ENCODE results near the gene SLC47A1. TPM values are rescaled to one million over a fixed set of nuclear protein-coding genes. Genes with fewer than 3 reads are reported as not detected.

Gene SLC47A1
- total and polyA plus RNA-seq, 2 donors (not counting 1 experiment from before 2014, with no cell fraction given), result not detected

GRCh38 chr17:19546289-19547065 is 12.8 kb downstream of the SLC47A1 start:
- H3K9me3 Mint-ChIP-seq (ENCODE audit: insufficient read depth), result no peaks in the 10 kb centered on the region
- 10% methylated on average over 3 of the region's 6 CpGs for WGBS (ENCODE audit: insufficient coverage)
- POLR2A ChIA-PET, result interaction anchor here (0.6 kb wide), 1 partner anchor 183 kb away, joined by 4 read pairs; no protein-coding TSS in a partner anchor

More at GRCh38 chr17:19546289-19547065, 12.8 kb downstream of the SLC47A1 start:
- no peak overlapping the region for H3K4me2 ChIP-seq (replicated peaks; ENCODE audit: low read depth, low read length, poor library complexity, severe bottlenecking)
- no peak overlapping the region for H3K9ac ChIP-seq (ENCODE audit: low read length)
- H3K79me2 ChIP-seq (ENCODE audit: control insufficient read depth, insufficient read depth, low read length), result no peaks in the 10 kb centered on the region
- no peaks in the 10 kb centered on the region for H4K20me1 ChIP-seq (ENCODE audit: control insufficient read depth, insufficient read depth, low read length, poor library complexity, severe bottlenecking)
- H3K4me1 ChIP-seq (ENCODE audit: control insufficient read depth in 2 of 2, insufficient read depth in 2 of 2, low read length in 2 of 2), result peaks cover 0 to 7% of the 10 kb centered on the region in 2 donors
- H3K27ac Mint-ChIP-seq, result no peak overlapping the region
- no peaks in the 10 kb centered on the region for H3K36me3 ChIP-seq (replicated peaks in 1 of 2; ENCODE audit: control extremely low read depth in 1 of 2, control insufficient read depth in 1 of 2, extremely low read depth in 1 of 2, insufficient read depth in 2 of 2, low read length in 1 of 2)
- H3K9me3 ChIP-seq (ENCODE audit: control extremely low read depth in 1 of 3, control insufficient read depth in 2 of 3, insufficient read depth in 1 of 3, low read length in 2 of 3), result no peaks in the 10 kb centered on the region
- no peak overlapping the region for H3K27ac ChIP-seq (ENCODE audit: low read length in 2 of 2)
- H3K27me3 ChIP-seq (replicated peaks in 1 of 4; ENCODE audit: control extremely low read depth in 1 of 4, control insufficient read depth in 3 of 4, insufficient read depth in 4 of 4, low read length in 3 of 4), result no peaks in the 10 kb centered on the region
- peaks cover 8% of the 10 kb centered on the region for H3K4me1 Mint-ChIP-seq
- ATAC-seq (ENCODE audit: low read depth) (peak; percentile 47), DNase-seq (peak; percentile 51)
- peaks cover 3% of the 10 kb centered on the region for H3K27me3 Mint-ChIP-seq
- CTCF ChIA-PET, result interaction anchor here (0.7 to 1.9 kb wide), 6 partner anchors 30 to 223 kb away, joined by 3 to 7 read pairs (median 4); partner anchors contain the start of gene B9D1
- H3K4me3 Mint-ChIP-seq, result no peak overlapping the region
- intact Hi-C loops (cut with micrococcal nuclease), result no loop called here
- peak overlapping the region; percentile 19 for H2AFZ ChIP-seq (ENCODE audit: insufficient read depth, low read depth, low read length, poor library complexity, severe bottlenecking)
- TF ChIP-seq CTCF (IDR thresholded peaks at IDR 0.05) (no peak), EZH2 (IDR thresholded peaks at IDR 0.05; ENCODE audit: borderline replicate concordance, insufficient read depth, low read depth, low read length, poor library complexity, severe bottlenecking) (no peak)
- H3K4me3 ChIP-seq (ENCODE audit: control extremely low read depth in 1 of 5, extremely low read depth in 1 of 5, insufficient read depth in 1 of 5, low read depth in 2 of 5, low read length in 4 of 5), result no peak overlapping the region
